ENCODE data around the gene SMYD3.

The SMYD3 gene

DNA sequence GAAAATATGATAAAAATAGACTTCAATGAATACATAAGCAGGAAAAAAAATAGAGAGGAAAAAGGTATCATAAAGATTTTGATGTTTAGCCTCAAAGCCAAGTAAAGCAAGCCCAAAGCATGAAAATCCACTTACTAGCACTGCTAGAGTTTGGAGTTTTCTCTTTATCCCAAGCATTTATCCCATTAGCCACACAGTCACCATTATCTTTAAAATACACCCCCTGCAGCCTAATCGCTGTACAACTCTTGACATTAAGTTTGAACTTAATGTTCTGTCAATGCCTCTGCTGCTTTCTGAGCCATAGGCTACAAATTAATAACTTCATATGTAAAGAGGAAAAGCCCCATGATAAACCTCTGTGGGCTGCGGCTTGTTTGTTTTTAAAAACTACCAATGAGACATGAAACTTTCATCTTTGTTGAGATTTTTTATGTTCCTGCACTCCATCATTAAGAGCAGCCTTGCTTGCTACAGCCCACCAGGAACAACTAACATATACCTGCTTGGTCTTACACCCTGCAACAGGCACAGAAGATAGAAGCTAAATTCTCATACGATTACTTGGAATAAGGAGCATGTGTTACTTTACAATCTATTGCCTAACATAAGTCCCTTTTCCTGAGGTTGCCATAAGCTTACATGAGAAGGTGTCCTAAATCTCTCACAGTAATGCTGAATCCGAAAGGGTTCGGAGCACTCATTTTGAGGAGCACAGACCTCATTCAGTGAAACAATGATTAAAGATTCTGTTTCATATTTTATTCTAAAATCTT, 202.4 kb downstream of the SMYD3 start:
- DNase-seq (ENCODE audit: low spot score): no peak

DNA sequence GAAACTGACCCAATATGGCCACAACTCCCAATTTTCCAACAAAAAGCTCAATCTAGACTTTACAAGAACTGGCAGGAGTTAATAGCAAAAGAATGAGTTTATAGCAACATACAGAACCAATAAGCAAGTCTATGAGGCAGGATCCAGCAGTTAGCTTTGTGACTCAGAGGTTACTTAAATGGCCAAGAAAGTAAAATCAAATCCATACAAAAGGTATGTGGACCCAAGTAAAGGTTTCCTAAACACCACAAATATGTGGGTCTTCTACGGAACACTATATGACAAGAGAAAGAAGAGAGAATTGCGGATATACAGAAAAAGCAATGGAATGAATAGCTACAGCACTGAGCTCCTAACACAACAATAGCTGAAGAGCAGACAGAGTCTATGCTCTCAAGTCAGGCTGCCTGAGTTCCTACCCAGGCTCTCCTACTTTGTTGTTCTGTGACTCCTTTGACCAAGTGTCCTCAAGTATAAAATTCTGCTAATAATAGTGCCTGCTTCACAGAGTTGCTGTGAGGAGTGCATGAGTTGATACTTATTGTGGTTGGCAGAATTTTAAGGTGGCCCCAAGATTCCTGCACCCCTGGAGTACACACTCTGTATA, 204.3 kb downstream of the SMYD3 start:
- no peak for DNase-seq (ENCODE audit: low spot score)

- DNase-seq (ENCODE audit: low spot score): no peak
Measured at GRCh38 chr1:246302251-246302625, 204.8 kb downstream of the SMYD3 start.

- DNase-seq (ENCODE audit: low spot score): no peak
Measured at GRCh38 chr1:246301553-246302250, 205.4 kb downstream of the SMYD3 start.

GRCh38 chr1:246300626-246301549, 206.2 kb downstream of the SMYD3 start:
- no peak for DNase-seq (ENCODE audit: low spot score)

GRCh38 chr1:246297279-246298265, 209.5 kb downstream of the SMYD3 start:
- no peak for DNase-seq (ENCODE audit: low spot score)

DNA sequence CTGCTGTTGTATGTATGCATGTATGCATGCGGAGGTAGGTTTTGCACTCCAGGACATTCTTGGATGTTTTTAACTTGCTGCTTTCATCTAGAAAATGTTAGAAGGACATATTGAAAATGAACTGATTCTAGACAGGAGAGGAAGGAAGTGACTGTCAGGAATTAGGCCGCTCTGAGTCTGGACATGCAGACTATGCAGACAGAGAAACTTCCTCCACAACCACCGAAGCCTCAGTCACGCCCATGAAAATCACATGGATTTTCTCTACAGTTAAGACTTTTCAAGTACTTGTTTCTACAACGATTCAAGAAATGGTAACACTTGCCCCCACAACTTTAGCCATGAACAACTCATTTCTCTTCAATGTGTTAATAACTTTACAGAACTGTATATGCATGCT, 211.1 kb downstream of the SMYD3 start:
- DNase-seq (ENCODE audit: low spot score): no peak

- DNase-seq (ENCODE audit: low spot score): no peak
Measured at GRCh38 chr1:246295340-246295739, 211.7 kb downstream of the SMYD3 start.

GRCh38 chr1:246294263-246294662, 212.8 kb downstream of the SMYD3 start:
- DNase-seq (ENCODE audit: low spot score): no peak

GRCh38 chr1:246293366-246294121, 213.5 kb downstream of the SMYD3 start:
- no peak for DNase-seq (ENCODE audit: low spot score)

DNA sequence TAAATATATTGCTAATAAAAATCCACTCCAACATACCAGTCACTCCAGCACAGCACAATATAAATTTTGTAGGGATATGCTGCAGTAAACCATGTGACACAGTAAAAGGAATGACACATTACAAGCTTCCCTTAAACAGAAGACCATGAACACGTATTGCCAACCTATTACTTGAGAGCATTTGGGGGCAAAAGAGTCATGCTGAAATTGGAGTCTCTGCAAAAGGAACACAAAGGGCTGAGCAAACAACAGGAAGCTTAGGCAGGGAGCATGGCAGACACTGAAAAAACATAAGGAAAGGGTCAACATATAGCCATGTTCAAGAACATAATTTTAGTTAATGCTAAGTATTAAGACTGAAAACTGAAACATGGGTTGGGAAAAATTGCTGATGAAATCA, 214.5 kb downstream of the SMYD3 start:
- no peak for DNase-seq (ENCODE audit: low spot score)

DNA sequence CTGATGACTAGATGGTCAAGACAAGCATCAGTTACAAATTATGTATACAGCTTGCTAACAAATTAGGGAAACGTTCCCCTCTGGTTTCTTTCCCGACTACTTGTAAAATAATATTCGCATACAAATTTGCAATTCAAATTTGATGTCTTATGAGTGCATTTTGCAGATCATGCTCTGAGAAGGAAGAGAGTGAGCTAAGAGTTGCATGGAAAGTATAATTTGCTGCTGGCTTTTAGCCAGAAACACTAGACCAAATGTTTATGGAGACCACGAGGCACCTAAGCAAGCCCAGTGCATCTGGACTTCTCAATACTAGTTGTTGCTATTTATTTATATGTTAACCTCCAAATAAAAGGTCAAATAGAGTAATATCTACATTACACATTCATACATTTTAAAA, 216.0 kb downstream of the SMYD3 start:
- no peak for DNase-seq (ENCODE audit: low spot score)

GRCh38 chr1:246283771-246284410, 223.2 kb downstream of the SMYD3 start:
- no peak for DNase-seq (ENCODE audit: low spot score)

GRCh38 chr1:246281639-246282038, 225.4 kb downstream of the SMYD3 start:
- no peak for DNase-seq (ENCODE audit: low spot score)

DNA sequence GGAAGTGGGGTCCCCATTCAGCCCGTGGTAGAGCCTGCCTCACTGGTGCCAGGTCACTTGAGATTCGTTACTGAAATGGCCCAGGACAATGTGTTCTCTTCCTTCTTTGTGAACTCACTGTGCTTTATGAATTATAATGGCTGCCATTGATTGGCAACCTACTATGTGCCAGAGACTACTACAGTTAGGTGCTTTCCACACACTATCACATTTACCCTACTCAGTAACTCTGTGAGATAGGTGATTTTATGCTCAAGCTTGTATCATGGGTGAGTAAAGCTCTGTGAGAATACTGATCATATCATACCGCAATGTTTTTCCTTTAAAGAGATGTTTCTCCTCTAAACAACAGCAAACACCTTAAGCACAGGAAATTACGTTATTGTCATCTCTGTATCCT, 225.9 kb downstream of the SMYD3 start:
- no peak for DNase-seq (ENCODE audit: low spot score)

- no peak for DNase-seq (ENCODE audit: low spot score)
Measured at GRCh38 chr1:246280551-246280950, 226.5 kb downstream of the SMYD3 start.

- DNase-seq (ENCODE audit: low spot score): no peak
Measured at GRCh38 chr1:246279402-246279801, 227.7 kb downstream of the SMYD3 start.

GRCh38 chr1:246278371-246278770, 228.7 kb downstream of the SMYD3 start:
- no peak for DNase-seq (ENCODE audit: low spot score)

DNA sequence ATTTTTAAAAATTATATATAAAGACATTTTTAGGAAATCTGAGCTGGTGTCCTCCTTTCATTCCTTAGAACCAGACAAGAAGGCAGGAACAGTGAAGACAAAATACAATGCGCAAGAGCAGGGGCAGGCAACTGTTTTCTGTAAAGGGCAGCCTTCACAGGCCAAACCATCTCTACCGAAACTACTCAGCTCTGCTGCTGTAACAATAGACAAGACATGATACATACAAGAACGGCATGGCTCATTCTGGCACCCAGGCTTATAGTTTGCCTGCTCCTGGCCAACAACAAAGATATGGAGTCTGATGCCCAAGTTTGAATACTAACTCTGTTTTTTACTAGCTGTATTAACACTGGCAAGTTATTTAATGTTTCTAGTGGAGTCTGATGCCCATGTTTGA, 232.0 kb downstream of the SMYD3 start:
- no peak for DNase-seq (ENCODE audit: low spot score)

DNA sequence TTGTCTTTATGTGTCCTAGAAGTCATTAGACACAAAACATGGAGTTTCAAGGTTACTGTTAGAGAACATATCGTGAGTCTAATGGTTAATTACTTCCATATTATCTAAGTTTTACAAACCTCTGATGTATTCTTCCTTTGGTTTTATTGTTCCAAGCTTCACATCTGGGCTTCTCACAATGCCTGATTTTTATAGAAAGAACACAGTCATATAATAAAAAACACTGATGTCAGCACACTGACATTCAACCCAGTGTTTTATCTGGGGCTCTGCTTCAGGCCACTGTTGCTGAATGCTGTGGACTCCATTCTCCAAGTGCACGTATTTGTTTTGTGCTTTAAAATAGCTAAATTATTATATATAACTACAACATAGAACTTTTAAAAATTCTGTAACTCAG, 232.9 kb downstream of the SMYD3 start:
- DNase-seq (ENCODE audit: low spot score): no peak

Measured in AG08396 (cell line).